OCI-LY7 (cell line): ENCODE data around the gene SMARCD1.

Source experiments
- CTCF ChIP-seq: fragments of 200-600 bp; sonication (generic); conservative IDR thresholded peaks from 2 replicates; pipeline ENCODE4 v1.5.1; 2014; ENCODE audit warnings: mild to moderate bottlenecking, antibody characterized with exemption, low read length, moderate library complexity, mixed read lengths
- EZH2phosphoT487 ChIP-seq: fragments of 200-600 bp; sonication (generic); IDR thresholded peaks from 2 replicates; pipeline ENCODE4 v1.6.1; 2018; ENCODE audit warnings: low read depth, borderline replicate concordance, mild to moderate bottlenecking, mixed run types, antibody characterized with exemption, low read length, moderate library complexity, mixed read lengths

DNA sequence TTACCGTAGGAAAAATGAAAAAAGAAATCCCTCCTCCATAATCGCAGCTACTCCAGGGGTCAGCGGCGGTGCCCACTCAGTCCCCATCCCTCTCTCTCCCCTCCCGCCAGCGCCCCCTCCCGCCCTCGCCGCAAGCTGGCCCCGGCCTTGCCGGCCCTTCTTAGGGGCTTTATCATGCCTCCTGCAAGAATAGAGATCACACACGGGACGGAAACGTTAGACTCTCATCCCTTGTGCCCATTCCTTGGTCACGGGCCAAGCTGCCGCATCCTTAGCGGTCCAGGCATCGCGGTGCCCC lies 26.2 kb downstream of the SMARCD1 start:
- no peak; the same call in 1 of the 2 replicates for TF ChIP-seq CTCF
- no peak for TF ChIP-seq EZH2phosphoT487
